GM12872 (cell line): ENCODE data around the gene LRRC49.

ENCODE experiments used
- CTCF ChIP-seq: IDR thresholded peaks from 3 replicates; pipeline ENCODE4 v1.5.1; 2011; ENCODE audit warnings: low read depth, mild to moderate bottlenecking, low read length, moderate library complexity; ENCODE audit not compliant: insufficient read depth

LRRC49 gene

GRCh38 chr15:71048913-71049675 lies 156.5 kb downstream of the LRRC49 start:
- no peak for TF ChIP-seq CTCF

- no peak for TF ChIP-seq CTCF
These were observed 157.2 kb downstream of the LRRC49 start for GRCh38 chr15:71049706-71050422.

- TF ChIP-seq CTCF: no peak
These were observed 157.8 kb downstream of the LRRC49 start for GRCh38 chr15:71050461-71050860.

- no peak for TF ChIP-seq CTCF
These were observed 158.9 kb downstream of the LRRC49 start for GRCh38 chr15:71051539-71051938.

- no peak for TF ChIP-seq CTCF
These were observed 159.7 kb downstream of the LRRC49 start for GRCh38 chr15:71052356-71052755.

GRCh38 chr15:71054286-71054952 lies 161.8 kb downstream of the LRRC49 start:
- TF ChIP-seq CTCF: no peak

- no peak for TF ChIP-seq CTCF
These were observed 162.8 kb downstream of the LRRC49 start for GRCh38 chr15:71055461-71055860.
